ENCODE measurements around the gene BARX2.

The BARX2 gene

DNA sequence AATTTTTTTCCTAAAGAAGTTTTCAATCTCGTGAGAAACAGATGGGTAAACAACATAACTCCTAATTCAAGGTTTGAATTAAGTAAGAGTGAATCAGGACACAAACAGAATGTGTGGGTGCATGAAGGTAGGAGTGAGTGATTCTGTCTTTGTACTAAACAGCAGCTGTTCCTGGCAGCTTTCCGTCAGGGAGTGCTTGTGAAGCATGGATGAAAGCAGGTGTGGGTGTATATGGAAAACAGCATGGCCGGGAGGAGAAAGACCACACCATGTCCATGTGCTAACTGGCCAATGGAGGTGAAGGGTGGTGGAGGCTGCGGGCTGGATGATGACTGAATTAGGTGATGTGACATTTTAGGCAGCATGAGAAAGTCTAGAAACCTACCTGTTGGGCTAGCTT lies 49.6 kb downstream of the BARX2 start:
- H3K4me2 ChIP-seq (ENCODE audit: insufficient read depth, low read length): no peak overlapping the region
- H3K27ac ChIP-seq (ENCODE audit: low read length): no peak overlapping the region
- H2AFZ ChIP-seq (ENCODE audit: low read depth, low read length): no peak overlapping the region
- no peaks in the 10 kb centered on the region for H3K79me2 ChIP-seq (ENCODE audit: insufficient read depth, low read length)
- DNase-seq (no peak), ATAC-seq (ENCODE audit: insufficient read depth, low read depth) (no peak)
- H3K36me3 ChIP-seq (ENCODE audit: insufficient read depth, low read length): no peaks in the 10 kb centered on the region
- no peak for TF ChIP-seq EZH2 (IDR thresholded peaks at IDR 0.05; ENCODE audit: borderline replicate concordance, low read depth, low read length, severe bottlenecking)
- TF ChIP-seq, protein P1, sequence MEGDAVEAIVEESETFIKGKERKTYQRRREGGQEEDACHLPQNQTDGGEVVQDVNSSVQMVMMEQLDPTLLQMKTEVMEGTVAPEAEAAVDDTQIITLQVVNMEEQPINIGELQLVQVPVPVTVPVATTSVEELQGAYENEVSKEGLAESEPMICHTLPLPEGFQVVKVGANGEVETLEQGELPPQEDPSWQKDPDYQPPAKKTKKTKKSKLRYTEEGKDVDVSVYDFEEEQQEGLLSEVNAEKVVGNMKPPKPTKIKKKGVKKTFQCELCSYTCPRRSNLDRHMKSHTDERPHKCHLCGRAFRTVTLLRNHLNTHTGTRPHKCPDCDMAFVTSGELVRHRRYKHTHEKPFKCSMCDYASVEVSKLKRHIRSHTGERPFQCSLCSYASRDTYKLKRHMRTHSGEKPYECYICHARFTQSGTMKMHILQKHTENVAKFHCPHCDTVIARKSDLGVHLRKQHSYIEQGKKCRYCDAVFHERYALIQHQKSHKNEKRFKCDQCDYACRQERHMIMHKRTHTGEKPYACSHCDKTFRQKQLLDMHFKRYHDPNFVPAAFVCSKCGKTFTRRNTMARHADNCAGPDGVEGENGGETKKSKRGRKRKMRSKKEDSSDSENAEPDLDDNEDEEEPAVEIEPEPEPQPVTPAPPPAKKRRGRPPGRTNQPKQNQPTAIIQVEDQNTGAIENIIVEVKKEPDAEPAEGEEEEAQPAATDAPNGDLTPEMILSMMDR (IDR thresholded peaks at IDR 0.05; ENCODE audit: borderline replicate concordance, extremely low read depth, low read length, poor library complexity, severe bottlenecking): no peak
- H3K4me1 ChIP-seq (ENCODE audit: insufficient read depth, low read length): no peaks in the 10 kb centered on the region
- no peak overlapping the region for H3K4me3 ChIP-seq (ENCODE audit: low read depth in 1 of 2, low read length in 2 of 2)
- H3K27me3 ChIP-seq (ENCODE audit: insufficient read depth, low read length, poor library complexity): peaks cover 14% of the 10 kb centered on the region
- no peaks in the 10 kb centered on the region for H4K20me1 ChIP-seq (ENCODE audit: insufficient read depth, low read length)
- no peak overlapping the region for H3K9ac ChIP-seq (ENCODE audit: low read depth, low read length)
- H3K9me3 ChIP-seq (ENCODE audit: insufficient read depth, low read length, severe bottlenecking): no peaks in the 10 kb centered on the region

DNA sequence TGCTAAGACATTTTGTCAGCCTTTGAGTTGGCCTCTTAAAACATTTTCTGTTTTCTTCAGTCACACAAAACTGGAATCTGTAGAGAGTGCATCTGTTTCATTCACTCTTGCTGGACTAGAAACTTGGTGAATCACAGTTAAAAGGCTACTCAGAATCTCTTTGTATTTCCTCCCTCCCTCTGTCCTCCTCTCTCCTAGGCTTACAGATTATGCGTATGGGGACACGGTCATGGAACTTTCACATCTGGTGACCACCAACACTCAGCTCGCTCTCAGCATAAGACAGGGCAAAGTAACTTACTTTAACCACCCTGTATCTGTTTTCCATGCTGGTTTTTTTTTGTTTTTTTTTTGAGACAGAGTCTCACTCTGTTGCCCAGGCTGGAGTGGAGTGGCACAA lies 50.4 kb downstream of the BARX2 start:
- no peak for TF ChIP-seq EZH2 (IDR thresholded peaks at IDR 0.05; ENCODE audit: borderline replicate concordance, low read depth, low read length, severe bottlenecking)
- TF ChIP-seq, protein P1 (IDR thresholded peaks at IDR 0.05; ENCODE audit: borderline replicate concordance, extremely low read depth, low read length, poor library complexity, severe bottlenecking): no peak
- Histone ChIP-seq H3K9me3 (ENCODE audit: insufficient read depth, low read length, severe bottlenecking) (no peaks in the 10 kb centered on the region), H3K27me3 (ENCODE audit: insufficient read depth, low read length, poor library complexity) (peaks cover 13% of the 10 kb centered on the region), H3K27ac (ENCODE audit: low read length) (no peak overlapping the region), H3K4me1 (ENCODE audit: insufficient read depth, low read length) (no peaks in the 10 kb centered on the region), H3K36me3 (ENCODE audit: insufficient read depth, low read length) (no peaks in the 10 kb centered on the region), H3K4me2 (ENCODE audit: insufficient read depth, low read length) (no peak overlapping the region), H4K20me1 (ENCODE audit: insufficient read depth, low read length) (no peaks in the 10 kb centered on the region), H2AFZ (ENCODE audit: low read depth, low read length) (no peak overlapping the region), H3K9ac (ENCODE audit: low read depth, low read length) (no peak overlapping the region), H3K4me3 (ENCODE audit: low read depth in 1 of 2, low read length in 2 of 2) (no peak overlapping the region), H3K79me2 (ENCODE audit: insufficient read depth, low read length) (no peaks in the 10 kb centered on the region)
- no peak for DNase-seq
- ATAC-seq (ENCODE audit: insufficient read depth, low read depth): no peak

DNA sequence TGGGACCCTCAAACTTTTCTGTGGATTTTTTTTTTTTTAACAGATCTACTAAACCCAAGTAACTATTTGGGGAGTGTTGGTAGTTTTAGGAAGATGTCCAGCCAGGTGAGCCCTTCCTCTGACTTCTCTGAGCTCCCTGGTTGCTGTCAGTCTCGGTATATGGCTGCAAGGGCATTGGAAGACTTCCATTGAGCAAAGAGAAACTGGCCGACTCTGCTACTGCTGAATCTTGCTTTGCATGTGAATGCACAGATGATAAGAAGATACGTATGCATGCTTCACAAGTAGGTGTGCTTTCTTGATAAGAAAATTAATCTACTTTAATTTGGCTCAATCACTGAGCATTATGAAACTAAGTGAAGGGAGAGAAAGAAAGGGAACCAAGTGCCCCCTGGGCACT lies 51.1 kb downstream of the BARX2 start:
- Histone ChIP-seq H3K79me2 (ENCODE audit: insufficient read depth, low read length) (no peaks in the 10 kb centered on the region), H3K4me3 (ENCODE audit: low read depth in 1 of 2, low read length in 2 of 2) (no peak overlapping the region), H2AFZ (ENCODE audit: low read depth, low read length) (no peak overlapping the region), H3K27me3 (ENCODE audit: insufficient read depth, low read length, poor library complexity) (peaks cover 13% of the 10 kb centered on the region), H3K4me1 (ENCODE audit: insufficient read depth, low read length) (no peaks in the 10 kb centered on the region), H3K4me2 (ENCODE audit: insufficient read depth, low read length) (no peak overlapping the region), H3K36me3 (ENCODE audit: insufficient read depth, low read length) (no peaks in the 10 kb centered on the region), H3K9ac (ENCODE audit: low read depth, low read length) (no peak overlapping the region), H3K9me3 (ENCODE audit: insufficient read depth, low read length, severe bottlenecking) (no peaks in the 10 kb centered on the region), H3K27ac (ENCODE audit: low read length) (no peak overlapping the region), H4K20me1 (ENCODE audit: insufficient read depth, low read length) (no peaks in the 10 kb centered on the region)
- ATAC-seq (ENCODE audit: insufficient read depth, low read depth) (no peak), DNase-seq (no peak)
- TF ChIP-seq EZH2 (IDR thresholded peaks at IDR 0.05; ENCODE audit: borderline replicate concordance, low read depth, low read length, severe bottlenecking): no peak
- TF ChIP-seq, protein P1 (IDR thresholded peaks at IDR 0.05; ENCODE audit: borderline replicate concordance, extremely low read depth, low read length, poor library complexity, severe bottlenecking): no peak

DNA sequence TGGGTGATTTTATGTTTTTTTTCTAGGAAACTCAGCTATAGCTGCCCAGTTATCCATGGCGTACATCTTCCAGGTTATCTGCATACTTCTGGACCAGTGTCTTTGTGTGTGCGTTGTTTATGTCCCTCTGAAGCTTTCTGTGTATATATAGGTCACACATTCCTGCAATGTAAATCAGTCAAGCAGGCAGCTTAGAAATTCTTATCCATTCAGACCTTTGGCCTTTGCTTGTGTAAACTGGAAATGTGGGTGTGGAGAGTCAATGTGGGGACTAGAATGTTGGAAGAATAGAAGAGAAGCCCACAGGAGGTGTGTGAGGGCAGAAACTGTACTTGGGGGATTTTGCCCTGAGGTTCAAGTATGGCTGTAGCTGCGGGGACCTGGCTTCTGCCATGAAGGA lies 51.7 kb downstream of the BARX2 start:
- DNase-seq (no peak), ATAC-seq (ENCODE audit: insufficient read depth, low read depth) (no peak)
- H3K27me3 ChIP-seq (ENCODE audit: insufficient read depth, low read length, poor library complexity): peaks cover 13% of the 10 kb centered on the region
- no peaks in the 10 kb centered on the region for H3K79me2 ChIP-seq (ENCODE audit: insufficient read depth, low read length)
- H4K20me1 ChIP-seq (ENCODE audit: insufficient read depth, low read length): no peaks in the 10 kb centered on the region
- H2AFZ ChIP-seq (ENCODE audit: low read depth, low read length): no peak overlapping the region
- H3K36me3 ChIP-seq (ENCODE audit: insufficient read depth, low read length): no peaks in the 10 kb centered on the region
- H3K4me2 ChIP-seq (ENCODE audit: insufficient read depth, low read length): no peak overlapping the region
- H3K4me1 ChIP-seq (ENCODE audit: insufficient read depth, low read length): no peaks in the 10 kb centered on the region
- no peak overlapping the region for H3K4me3 ChIP-seq (ENCODE audit: low read depth in 1 of 2, low read length in 2 of 2)
- no peak overlapping the region for H3K27ac ChIP-seq (ENCODE audit: low read length)
- no peak overlapping the region for H3K9ac ChIP-seq (ENCODE audit: low read depth, low read length)
- TF ChIP-seq, protein P1 (IDR thresholded peaks at IDR 0.05; ENCODE audit: borderline replicate concordance, extremely low read depth, low read length, poor library complexity, severe bottlenecking): no peak
- no peaks in the 10 kb centered on the region for H3K9me3 ChIP-seq (ENCODE audit: insufficient read depth, low read length, severe bottlenecking)
